ENCODE results near the gene BTRC. TPM values are rescaled to one million over a fixed set of nuclear protein-coding genes. Genes with fewer than 3 reads are reported as not detected.
A peak's percentile ranks its signal among the peaks of the same experiment; 100 is the strongest.

The BTRC gene
- total RNA-seq, 1 experiment from 2014 or later: 29.1 TPM

DNA sequence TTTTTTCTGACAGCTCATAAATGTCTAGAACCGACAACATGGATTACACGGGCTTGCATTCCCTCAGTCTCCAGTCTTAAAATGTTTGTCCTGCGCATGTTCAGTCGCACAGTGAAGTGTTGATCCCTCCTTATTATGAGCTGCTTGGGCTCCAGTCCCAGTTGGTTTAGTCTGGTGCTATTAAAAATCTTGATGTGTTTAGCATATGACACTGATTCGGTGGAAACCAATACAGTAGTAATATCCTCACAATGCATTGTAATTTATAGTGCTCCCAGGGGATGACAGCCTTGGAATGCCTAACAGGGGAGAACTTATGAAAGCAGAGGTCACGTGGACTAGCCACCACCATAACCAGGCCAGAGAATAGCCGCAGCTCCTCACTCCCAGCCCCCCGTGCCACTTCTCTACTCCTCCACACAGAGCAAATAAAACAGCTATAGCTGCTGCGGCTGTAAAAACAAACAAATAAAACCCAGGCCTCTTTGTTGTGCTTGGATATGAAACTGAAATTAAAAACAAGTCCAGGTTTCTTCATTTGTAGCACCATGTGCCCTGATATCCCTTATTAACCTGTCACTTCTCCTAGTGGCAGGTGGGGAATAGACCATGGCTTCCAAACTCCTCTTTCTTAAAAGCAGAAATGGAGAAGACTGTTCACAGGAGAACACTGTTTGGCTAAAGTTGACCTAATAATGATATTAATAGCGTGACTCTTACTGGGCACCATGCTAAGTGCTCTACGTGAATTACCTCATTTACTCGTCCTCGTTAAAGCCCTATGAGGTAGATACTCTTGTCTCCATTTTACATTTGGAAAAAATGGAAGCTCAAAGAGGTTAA, 241.8 kb downstream of the BTRC start:
- intact Hi-C loops (cut with micrococcal nuclease): no loop called here

More for the DNA sequence above, 241.8 kb downstream of the BTRC start:
- Histone ChIP-seq H3K4me2 (ENCODE audit: low read length) (no peak overlapping the region), H4K20me1 (ENCODE audit: insufficient read depth) (no peaks in the 10 kb centered on the region), H2AFZ (ENCODE audit: low read depth, low read length, poor library complexity, severe bottlenecking) (no peak overlapping the region), H3K36me3 (ENCODE audit: control insufficient read depth in 1 of 2, insufficient read depth in 2 of 2, low read length in 2 of 2) (peaks cover 0 to 8% of the 10 kb centered on the region in 2 experiments; a peak in 2 of 4 replicates), H3K4me1 (ENCODE audit: control insufficient read depth in 1 of 2, insufficient read depth in 2 of 2, low read length in 2 of 2) (no peaks in the 10 kb centered on the region), H3K4me3 (replicated peaks in 1 of 2; ENCODE audit: low read depth in 1 of 2, low read length in 2 of 2) (no peak overlapping the region), H3K27ac (ENCODE audit: low read depth, low read length) (no peak overlapping the region), H3K27me3 (ENCODE audit: insufficient read depth, low read length) (no peaks in the 10 kb centered on the region), H3K9me2 (ENCODE audit: insufficient read depth) (no peaks in the 10 kb centered on the region), H3K9ac (ENCODE audit: low read length) (no peak overlapping the region), H3K9me3 (ENCODE audit: control insufficient read depth in 1 of 2, insufficient read depth in 1 of 2, low read depth in 1 of 2, low read length in 2 of 2) (no peaks in the 10 kb centered on the region), H3K79me2 (ENCODE audit: insufficient read depth, low read length) (no peaks in the 10 kb centered on the region)
- DNase-seq (ENCODE audit: low read depth, low spot score) (no peak), ATAC-seq (no peak)
- CTCF ChIA-PET: interaction anchor here (1.3 kb wide), 1 partner anchor 185 kb away, joined by 4 read pairs; no protein-coding TSS in a partner anchor
- RAD21 ChIA-PET (ENCODE audit: low non-redundant PET in 1 of 2, low total read pairs in 2 of 2, uncharacterized antibody in 2 of 2, unreplicated experiment in 2 of 2): no interaction called here
- POLR2A ChIA-PET: no interaction called here
- no TSS peak for BruUV-seq (replicated peaks)
- TF ChIP-seq SIN3A (IDR thresholded peaks at IDR 0.05; ENCODE audit: low read depth): no peak
- TF ChIP-seq, protein P1, sequence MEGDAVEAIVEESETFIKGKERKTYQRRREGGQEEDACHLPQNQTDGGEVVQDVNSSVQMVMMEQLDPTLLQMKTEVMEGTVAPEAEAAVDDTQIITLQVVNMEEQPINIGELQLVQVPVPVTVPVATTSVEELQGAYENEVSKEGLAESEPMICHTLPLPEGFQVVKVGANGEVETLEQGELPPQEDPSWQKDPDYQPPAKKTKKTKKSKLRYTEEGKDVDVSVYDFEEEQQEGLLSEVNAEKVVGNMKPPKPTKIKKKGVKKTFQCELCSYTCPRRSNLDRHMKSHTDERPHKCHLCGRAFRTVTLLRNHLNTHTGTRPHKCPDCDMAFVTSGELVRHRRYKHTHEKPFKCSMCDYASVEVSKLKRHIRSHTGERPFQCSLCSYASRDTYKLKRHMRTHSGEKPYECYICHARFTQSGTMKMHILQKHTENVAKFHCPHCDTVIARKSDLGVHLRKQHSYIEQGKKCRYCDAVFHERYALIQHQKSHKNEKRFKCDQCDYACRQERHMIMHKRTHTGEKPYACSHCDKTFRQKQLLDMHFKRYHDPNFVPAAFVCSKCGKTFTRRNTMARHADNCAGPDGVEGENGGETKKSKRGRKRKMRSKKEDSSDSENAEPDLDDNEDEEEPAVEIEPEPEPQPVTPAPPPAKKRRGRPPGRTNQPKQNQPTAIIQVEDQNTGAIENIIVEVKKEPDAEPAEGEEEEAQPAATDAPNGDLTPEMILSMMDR (IDR thresholded peaks at IDR 0.05 in 2 of 3, conservative IDR thresholded peaks at IDR 0.05 in 1 of 3; ENCODE audit: borderline replicate concordance in 1 of 3, insufficient read depth in 1 of 3, low read depth in 2 of 3, low read length in 2 of 3): 0 out of 6 replicates have a peak, but pooled peaks of 1 of the 3 experiments have one; percentile 4

Measured in HCT116 (cell line).